ENCODE data around the gene KLHDC4. TPM values are rescaled to one million over a fixed set of nuclear protein-coding genes. Genes with fewer than 3 reads are reported as not detected.

KLHDC4 gene
- total RNA-seq, 1 donor from 2014 or later, result 91.0 TPM

DNA sequence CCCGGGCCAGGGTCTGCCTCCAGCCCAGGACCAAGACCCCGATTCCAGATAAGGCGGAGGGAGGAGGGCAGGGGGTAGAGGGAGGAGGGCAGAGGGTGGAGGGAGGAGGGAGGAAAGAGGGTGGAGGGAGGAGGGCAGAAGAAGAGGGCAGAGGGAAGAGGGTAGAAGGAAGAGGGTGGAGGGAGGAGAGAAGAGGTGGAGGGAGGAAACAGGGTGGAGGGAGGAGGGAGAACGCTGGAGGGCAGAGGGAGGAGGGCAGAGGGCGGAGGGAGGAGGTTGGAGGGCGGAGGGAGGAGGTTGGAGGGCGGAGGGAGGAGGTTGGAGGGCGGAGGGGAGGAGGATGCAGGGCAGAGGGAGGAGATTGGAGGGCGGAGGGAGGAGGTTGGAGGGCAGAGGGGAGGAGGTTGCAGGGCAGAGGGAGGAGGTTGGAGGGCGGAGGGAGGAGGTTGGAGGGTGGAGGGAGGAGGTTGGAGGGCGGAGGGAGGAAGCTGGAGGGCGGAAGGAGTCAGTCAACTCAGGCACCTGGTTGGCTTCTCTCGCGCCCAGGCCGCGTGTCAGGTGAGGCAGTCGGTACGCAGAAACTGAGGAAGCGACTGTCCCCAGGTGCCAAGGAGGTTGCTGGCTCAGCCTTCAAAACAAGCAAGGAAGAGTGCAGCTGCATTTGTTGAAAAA is 65.2 kb downstream of the KLHDC4 start:
- H3K27me3 Mint-ChIP-seq, result no peaks in the 10 kb centered on the region
- intact Hi-C loops (cut with micrococcal nuclease), result no loop called here
- no peak overlapping the region for H3K27ac Mint-ChIP-seq
- H3K4me3 Mint-ChIP-seq, result no peak overlapping the region
- no peaks in the 10 kb centered on the region for H3K9me3 Mint-ChIP-seq
- no peak for DNase-seq
- H3K4me1 Mint-ChIP-seq, result peaks cover 27% of the 10 kb centered on the region
- H3K36me3 Mint-ChIP-seq (ENCODE audit: low read depth), result peaks cover 25% of the 10 kb centered on the region

DNA sequence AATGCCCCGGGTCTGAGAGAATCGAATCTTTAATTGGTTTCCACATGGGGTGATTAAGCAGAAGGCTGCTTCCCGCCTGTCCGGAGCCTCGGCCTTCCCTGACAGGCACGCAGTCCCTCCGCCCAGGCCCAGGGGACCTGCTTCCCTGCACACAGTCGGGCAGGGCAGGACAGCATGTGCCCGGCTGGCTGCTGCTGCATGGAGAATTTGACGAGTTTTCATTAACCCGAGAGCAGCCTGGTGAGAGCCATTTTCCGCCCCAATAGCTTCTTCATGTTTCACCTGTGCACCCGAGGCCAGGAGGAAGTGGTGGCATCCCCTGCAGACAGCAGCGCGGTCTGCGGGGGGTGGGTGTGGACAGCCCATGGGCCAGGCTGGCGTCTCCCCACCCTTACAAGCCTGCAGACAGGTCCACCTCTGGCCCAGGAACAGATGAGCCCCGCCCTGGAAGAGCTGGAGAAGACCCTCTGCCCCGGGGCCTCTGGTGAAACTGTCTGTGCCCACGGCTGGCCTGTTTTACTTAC is 67.0 kb downstream of the KLHDC4 start:
- no peak for DNase-seq
- H3K4me1 Mint-ChIP-seq, result peaks cover 27% of the 10 kb centered on the region
- H3K27me3 Mint-ChIP-seq, result no peaks in the 10 kb centered on the region
- peak overlapping the region; percentile 73 for H3K27ac Mint-ChIP-seq
- H3K4me3 Mint-ChIP-seq, result no peak overlapping the region
- no peaks in the 10 kb centered on the region for H3K9me3 Mint-ChIP-seq
- peaks cover 24% of the 10 kb centered on the region for H3K36me3 Mint-ChIP-seq (ENCODE audit: low read depth)
- intact Hi-C loops (cut with micrococcal nuclease), result no loop called here

DNA sequence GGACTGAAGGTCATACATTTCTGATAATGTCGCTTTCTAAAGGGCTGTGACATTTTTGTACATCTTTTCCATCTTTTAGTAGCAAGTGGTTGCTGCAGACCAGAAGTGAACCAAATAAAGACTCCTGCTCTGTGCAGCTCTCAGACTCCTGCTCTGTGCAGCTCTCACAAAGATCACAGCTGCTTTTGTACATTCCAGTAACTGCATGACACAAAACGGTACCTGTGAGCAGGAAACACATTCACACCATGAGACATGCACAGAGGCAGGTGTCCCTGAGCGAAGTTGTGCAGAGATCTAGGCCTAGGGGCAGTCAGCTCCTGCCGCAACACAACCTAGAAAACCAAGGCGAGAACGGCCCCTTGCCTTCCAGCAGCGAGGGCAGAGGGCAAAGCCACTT is 67.5 kb downstream of the KLHDC4 start:
- Mint-ChIP-seq H3K27ac (peak overlapping the region; percentile 73), H3K4me1 (peaks cover 23% of the 10 kb centered on the region), H3K27me3 (no peaks in the 10 kb centered on the region), H3K36me3 (ENCODE audit: low read depth) (peaks cover 22% of the 10 kb centered on the region), H3K9me3 (no peaks in the 10 kb centered on the region), H3K4me3 (peak overlapping the region; percentile 14)
- intact Hi-C loops (cut with micrococcal nuclease), result no loop called here
- DNase-seq, result no peak

DNA sequence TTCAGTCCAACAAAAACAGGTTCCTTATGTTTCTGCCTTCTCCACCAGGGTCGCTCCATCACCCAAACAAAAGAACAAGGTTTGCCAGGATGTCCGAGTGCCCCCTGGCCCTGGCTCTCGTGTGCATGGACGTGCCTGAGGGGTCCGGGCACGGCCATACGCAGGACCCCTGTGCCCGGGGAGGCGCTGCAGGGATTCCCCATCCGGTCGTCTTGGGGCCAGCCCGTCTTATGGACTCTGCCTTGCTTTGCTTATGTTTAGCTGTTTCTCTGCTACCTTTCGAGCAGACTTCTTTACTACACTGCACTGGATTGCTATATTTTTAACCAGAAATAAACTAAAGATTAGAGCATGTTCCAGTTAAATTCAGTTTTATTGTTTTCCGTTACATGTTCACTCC is 68.0 kb downstream of the KLHDC4 start:
- Mint-ChIP-seq H3K36me3 (ENCODE audit: low read depth) (peaks cover 20% of the 10 kb centered on the region), H3K27ac (no peak overlapping the region), H3K27me3 (no peaks in the 10 kb centered on the region), H3K4me1 (peaks cover 20% of the 10 kb centered on the region), H3K9me3 (no peaks in the 10 kb centered on the region), H3K4me3 (no peak overlapping the region)
- intact Hi-C loops (cut with micrococcal nuclease), result no loop called here
- DNase-seq, result no peak

DNA sequence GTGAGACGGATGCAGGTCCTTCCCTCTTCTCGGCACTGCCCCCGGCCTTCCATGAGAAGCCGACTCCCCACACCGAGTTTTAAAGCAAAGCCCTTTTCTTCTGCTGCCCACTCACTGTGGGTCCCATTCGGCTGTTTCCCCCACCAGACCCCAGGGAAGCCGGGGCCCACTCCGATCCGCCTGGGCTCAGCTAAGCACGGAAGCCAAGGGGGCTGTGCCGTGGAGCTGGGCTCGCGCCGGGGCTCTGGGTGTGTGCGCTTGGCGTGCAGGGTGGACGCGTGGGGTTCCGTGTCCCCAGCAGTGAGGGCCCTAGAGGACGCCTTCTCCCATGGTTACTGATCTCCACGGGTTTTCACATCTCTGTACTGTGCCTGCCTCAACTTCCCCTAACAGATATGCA is 68.5 kb downstream of the KLHDC4 start:
- H3K9me3 Mint-ChIP-seq, result no peaks in the 10 kb centered on the region
- peaks cover 15% of the 10 kb centered on the region for H3K36me3 Mint-ChIP-seq (ENCODE audit: low read depth)
- peaks cover 15% of the 10 kb centered on the region for H3K4me1 Mint-ChIP-seq

DNA sequence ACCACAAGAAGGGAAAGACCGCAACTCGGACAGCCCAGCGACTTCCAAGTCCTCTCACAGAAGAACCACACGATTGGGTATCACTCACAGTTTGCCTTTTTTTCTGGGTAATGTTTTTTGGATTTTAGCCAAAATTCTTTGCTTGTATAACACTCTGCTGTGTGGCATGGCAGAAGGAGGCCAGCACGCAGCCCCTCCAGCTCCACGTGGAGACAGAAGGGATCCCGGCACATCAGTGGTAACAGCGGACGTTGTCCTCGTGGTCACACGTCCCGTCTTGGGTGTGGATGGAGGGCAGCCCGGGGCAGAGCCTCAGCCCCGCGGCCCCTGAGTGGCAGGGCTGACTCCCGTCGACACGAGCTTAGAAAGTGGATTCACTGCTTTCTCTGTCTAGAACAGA is 69.1 kb downstream of the KLHDC4 start:
- Mint-ChIP-seq H3K4me1 (peaks cover 11% of the 10 kb centered on the region), H3K36me3 (ENCODE audit: low read depth) (peaks cover 11% of the 10 kb centered on the region), H3K27ac (no peak overlapping the region), H3K9me3 (no peaks in the 10 kb centered on the region), H3K27me3 (no peaks in the 10 kb centered on the region), H3K4me3 (no peak overlapping the region)
- DNase-seq, result no peak
- intact Hi-C loops (cut with micrococcal nuclease), result no loop called here

More for the DNA sequence above, 68.5 kb downstream of the KLHDC4 start:
- H3K27me3 Mint-ChIP-seq, result no peaks in the 10 kb centered on the region
- H3K27ac Mint-ChIP-seq, result no peak overlapping the region
- no peak for DNase-seq
- no peak overlapping the region for H3K4me3 Mint-ChIP-seq
- intact Hi-C loops (cut with micrococcal nuclease), result no loop called here

DNA sequence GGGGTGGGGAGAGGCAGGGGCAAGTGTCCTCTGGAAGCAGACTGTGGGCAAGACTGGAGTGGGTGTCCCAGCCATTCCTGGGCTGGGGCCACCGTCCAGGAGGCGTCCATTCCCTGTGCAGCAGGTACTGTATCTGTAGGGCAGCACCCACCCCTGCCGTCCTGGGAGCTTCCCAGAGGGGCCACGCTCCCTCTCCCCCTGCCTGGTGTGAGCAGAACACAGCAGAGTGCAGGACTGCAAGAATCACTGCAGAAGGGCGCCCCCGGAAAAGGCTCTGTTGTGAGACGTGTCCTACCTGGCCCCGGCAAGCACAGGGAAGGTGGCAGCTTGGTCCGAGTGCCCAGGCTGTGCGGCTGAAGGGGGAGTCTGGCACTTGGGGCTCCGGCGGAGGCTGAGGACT is 70.3 kb downstream of the KLHDC4 start:
- intact Hi-C loops (cut with micrococcal nuclease), result no loop called here
- Mint-ChIP-seq H3K4me3 (no peak overlapping the region), H3K4me1 (peaks cover 5% of the 10 kb centered on the region), H3K36me3 (ENCODE audit: low read depth) (peaks cover 9% of the 10 kb centered on the region), H3K27ac (no peak overlapping the region), H3K27me3 (no peaks in the 10 kb centered on the region), H3K9me3 (no peaks in the 10 kb centered on the region)
- DNase-seq, result no peak

DNA sequence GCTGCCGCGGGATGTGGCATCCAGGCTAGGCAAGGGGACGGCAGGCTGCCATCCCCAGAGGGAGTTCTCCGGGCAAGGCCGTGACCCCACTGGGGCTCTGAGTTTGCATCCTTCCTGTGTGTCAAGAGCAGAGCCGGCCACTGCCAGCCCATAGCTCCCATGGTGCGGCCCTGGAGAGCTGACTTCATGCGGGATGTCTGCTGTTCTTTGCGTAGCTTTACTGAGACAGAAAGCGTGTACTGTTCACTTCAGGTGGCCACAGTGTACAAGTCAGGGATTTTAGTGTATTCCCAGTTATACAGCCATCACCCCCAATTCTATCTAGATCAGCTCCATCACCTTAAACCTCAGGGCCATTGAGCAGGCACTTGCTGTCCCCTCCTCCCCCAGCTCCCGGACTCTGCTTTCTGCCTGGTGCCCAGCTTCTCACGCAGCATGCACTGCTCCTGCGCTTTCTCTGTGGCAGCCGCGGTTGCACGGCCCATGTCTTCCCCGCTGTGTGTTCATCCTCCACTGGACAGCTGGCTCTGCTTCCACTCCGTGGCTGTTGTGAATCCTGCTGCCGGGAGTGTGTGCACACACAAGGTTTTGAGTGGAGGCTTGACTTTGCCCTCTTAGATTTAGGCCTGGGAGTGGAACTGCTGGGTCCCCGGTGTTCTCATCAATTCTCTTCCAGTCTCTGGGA is 71.2 kb downstream of the KLHDC4 start:
- Mint-ChIP-seq H3K36me3 (ENCODE audit: low read depth) (peaks cover 7% of the 10 kb centered on the region), H3K27me3 (no peaks in the 10 kb centered on the region), H3K27ac (no peak overlapping the region), H3K4me3 (no peak overlapping the region), H3K4me1 (peaks cover 3% of the 10 kb centered on the region), H3K9me3 (no peaks in the 10 kb centered on the region)
- no peak for DNase-seq
- intact Hi-C loops (cut with micrococcal nuclease), result no loop called here

DNA sequence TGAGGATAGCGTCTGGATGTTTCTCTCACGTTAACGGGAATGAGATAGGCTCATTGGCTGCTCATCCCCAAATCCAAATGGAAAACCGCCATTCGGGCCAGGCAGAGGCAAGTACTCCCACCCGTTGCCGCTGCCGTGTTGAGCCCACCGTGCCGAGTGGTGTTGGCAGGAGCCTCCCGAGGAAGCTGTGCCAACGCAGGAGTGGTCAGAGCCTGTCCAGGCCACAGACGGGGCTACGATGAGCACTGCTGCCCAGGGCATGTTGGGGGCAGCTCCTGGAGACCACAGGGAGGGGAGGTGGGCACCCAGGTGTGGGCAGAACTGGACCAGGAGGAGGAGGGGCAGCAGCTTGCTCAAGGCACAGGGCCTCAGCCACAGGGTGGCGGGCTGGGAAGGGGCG is 72.0 kb downstream of the KLHDC4 start:
- Mint-ChIP-seq H3K4me1 (peaks cover 3% of the 10 kb centered on the region), H3K9me3 (no peaks in the 10 kb centered on the region), H3K27ac (no peak overlapping the region), H3K4me3 (no peak overlapping the region), H3K27me3 (no peaks in the 10 kb centered on the region), H3K36me3 (ENCODE audit: low read depth) (peaks cover 7% of the 10 kb centered on the region)
- DNase-seq, result no peak
- intact Hi-C loops (cut with micrococcal nuclease), result no loop called here

DNA sequence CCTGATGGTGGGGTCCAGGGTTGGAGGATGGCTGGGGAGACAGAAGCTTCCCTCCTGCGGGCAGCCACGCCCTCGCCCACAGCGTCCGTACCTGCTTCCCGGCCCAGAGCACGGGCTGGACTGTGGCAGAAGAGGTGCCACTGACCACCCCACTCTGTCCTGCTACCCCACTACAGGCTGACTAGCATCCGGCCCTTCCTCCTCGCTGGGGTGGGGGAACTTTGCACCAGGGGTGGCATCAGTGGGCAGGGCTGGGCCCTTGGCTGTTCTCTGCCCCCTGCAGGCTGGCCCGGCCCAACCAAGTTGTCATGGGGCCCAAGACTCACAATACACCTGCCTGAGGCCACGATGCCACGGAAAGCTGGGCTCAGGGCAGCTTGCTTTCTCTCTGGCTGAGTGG is 73.0 kb downstream of the KLHDC4 start:
- Mint-ChIP-seq H3K27ac (no peak overlapping the region), H3K27me3 (no peaks in the 10 kb centered on the region), H3K4me1 (no peaks in the 10 kb centered on the region), H3K4me3 (no peak overlapping the region), H3K9me3 (no peaks in the 10 kb centered on the region), H3K36me3 (ENCODE audit: low read depth) (peaks cover 7% of the 10 kb centered on the region)
- intact Hi-C loops (cut with micrococcal nuclease), result no loop called here
- DNase-seq, result no peak

DNA sequence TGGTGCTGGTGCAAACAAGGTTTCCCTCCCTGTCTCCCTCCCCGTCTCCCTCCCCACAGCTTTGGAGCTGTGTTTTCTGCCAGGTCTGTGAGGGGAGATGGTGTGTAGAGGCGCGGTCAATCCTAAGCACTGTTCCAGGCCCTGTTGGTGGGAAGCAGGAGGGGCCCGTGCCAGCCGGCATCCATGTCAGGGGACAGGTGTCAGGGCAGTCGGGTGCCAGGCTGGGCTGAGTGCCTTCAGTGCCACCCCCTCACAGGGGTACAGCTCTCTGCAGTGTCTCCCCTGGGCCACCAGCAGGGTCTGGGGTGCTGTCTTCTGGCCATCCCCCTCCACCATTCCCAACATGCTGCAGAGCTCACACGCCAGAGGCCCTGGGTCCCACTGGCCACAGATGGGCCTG is 73.6 kb downstream of the KLHDC4 start:
- Mint-ChIP-seq H3K4me3 (no peak overlapping the region), H3K36me3 (ENCODE audit: low read depth) (peaks cover 7% of the 10 kb centered on the region), H3K27ac (no peak overlapping the region), H3K4me1 (no peaks in the 10 kb centered on the region), H3K27me3 (no peaks in the 10 kb centered on the region), H3K9me3 (no peaks in the 10 kb centered on the region)
- intact Hi-C loops (cut with micrococcal nuclease), result no loop called here
- no peak for DNase-seq

DNA sequence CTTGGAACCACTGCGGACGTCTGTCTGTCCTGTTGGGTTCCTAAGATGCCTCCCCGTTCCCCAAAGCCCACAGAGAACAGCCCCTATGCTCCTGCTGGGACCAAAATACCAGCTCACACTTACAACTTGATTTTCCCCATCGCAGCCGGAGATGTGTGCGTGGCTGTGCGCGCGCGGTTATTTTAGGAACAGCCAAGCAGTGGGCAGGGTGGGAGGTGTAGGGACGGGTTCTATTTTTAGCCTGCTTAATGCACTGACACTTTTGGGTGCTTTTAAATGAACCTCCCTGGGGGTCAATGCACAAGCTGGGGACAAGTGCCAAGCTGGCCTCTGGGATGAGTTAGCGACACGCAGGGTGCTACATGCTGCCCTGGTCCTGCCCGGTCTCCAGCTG is 74.1 kb downstream of the KLHDC4 start:
- Mint-ChIP-seq H3K4me1 (no peaks in the 10 kb centered on the region), H3K27ac (no peak overlapping the region), H3K36me3 (ENCODE audit: low read depth) (peaks cover 7% of the 10 kb centered on the region), H3K9me3 (no peaks in the 10 kb centered on the region), H3K27me3 (no peaks in the 10 kb centered on the region), H3K4me3 (no peak overlapping the region)
- DNase-seq, result no peak
- intact Hi-C loops (cut with micrococcal nuclease), result no loop called here

DNA sequence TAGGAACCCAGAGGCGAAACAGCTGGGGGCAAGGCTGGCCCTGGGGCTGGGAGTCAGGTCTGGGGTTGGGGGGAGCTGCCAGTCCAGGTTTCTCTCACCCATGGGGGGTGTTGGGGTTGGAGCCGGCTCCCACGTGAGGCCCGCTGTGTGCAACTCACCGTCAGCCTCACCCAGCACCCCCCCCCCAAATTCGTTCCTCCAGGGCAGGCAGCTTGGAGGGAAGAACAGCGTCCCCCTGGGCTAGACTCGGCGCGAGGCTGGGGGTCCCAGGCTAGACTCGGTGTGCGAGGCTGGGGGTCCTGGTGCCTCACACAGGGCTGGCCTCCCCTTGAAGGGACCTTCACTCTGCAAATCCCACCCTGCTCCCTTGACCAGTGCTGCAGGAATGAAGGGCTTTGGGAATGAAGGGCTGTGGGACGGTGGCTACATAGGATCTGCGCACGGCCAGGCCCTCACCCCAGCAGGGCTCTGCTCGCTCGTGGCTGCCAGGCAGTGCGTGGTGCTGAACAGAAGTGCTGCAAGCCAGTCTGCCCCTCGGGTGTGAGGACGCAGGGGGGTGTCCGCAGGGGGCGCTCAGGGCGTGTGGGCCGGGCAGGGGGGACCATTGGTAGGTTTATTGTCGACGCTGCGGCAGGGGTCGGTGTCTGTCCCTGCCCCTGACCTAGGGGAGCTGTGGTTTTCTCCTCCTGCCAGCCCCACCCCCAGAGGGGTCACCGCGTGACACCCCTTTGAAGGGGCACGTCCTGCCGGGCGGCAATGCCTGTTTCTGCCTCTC is 74.7 kb downstream of the KLHDC4 start:
- Mint-ChIP-seq H3K36me3 (ENCODE audit: low read depth) (peaks cover 6% of the 10 kb centered on the region), H3K27ac (no peak overlapping the region), H3K4me3 (no peak overlapping the region), H3K27me3 (no peaks in the 10 kb centered on the region), H3K4me1 (no peaks in the 10 kb centered on the region), H3K9me3 (no peaks in the 10 kb centered on the region)
- intact Hi-C loops (cut with micrococcal nuclease), result no loop called here
- DNase-seq, result no peak

DNA sequence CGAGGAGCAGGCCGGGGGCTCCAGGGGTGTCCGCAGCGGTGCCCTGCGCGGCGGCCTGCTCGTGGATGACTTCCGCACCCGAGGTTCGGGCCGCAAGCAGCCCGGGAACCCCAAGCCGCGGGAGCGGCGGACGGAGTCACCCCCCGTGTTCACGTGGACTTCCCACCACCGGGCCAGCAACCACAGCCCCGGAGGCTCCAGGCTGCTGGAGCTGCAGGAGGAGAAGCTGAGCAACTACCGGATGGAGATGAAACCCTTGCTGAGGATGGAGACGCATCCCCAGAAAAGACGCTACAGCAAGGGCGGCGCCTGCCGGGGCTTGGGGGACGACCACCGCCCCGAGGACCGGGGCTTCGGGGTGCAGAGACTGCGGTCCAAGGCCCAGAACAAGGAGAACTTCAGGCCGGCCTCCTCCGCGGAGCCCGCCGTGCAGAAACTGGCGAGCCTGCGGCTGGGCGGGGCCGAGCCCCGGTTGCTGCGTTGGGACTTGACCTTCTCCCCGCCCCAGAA is 75.8 kb downstream of the KLHDC4 start:
- peaks cover 4% of the 10 kb centered on the region for H3K36me3 Mint-ChIP-seq (ENCODE audit: low read depth)
- no peak for DNase-seq
- no peaks in the 10 kb centered on the region for H3K4me1 Mint-ChIP-seq
- no peaks in the 10 kb centered on the region for H3K9me3 Mint-ChIP-seq
- H3K4me3 Mint-ChIP-seq, result no peak overlapping the region
- no peak overlapping the region for H3K27ac Mint-ChIP-seq
- intact Hi-C loops (cut with micrococcal nuclease), result no loop called here
- H3K27me3 Mint-ChIP-seq, result no peaks in the 10 kb centered on the region

All from activated CD4-positive, alpha-beta T cell treated with anti-CD3 and anti-CD28 coated beads, Interleukin-2, amount 10 ng/mL, durations not matched to agents 24 days and 14 days (primary cell).